ENCODE results near the gene UMAD1.

The UMAD1 gene

GRCh38 chr7:7841027-7841426, 200.5 kb downstream of the UMAD1 start:
- TF ChIP-seq CTCF (IDR thresholded peaks at IDR 0.05) = no peak
- no peak for TF ChIP-seq ZFX (IDR thresholded peaks at IDR 0.05; ENCODE audit: borderline replicate concordance)
- H3K27ac ChIP-seq = no peak overlapping the region

DNA sequence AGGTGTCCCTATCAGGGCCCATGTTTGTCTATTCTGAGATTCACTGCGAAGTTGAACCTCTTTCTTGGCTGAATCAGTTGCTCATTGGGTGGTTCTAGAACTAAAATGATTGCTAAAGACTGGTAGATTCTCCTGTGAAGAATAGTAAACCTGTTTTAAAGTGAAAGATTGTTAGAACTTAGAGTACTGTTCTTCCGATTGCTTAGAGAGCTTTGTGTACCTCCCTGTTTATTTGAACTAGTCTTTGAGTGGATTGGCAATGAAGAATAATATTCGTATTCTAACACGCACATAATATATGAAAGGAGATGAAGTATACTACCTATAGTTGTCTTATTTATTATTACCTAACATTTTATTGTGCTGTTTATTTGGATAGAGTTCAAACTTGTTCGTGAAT, 202.7 kb downstream of the UMAD1 start:
- TF ChIP-seq CTCF (IDR thresholded peaks at IDR 0.05) = no peak
- TF ChIP-seq ZFX (IDR thresholded peaks at IDR 0.05; ENCODE audit: borderline replicate concordance) = no peak
- H3K27ac ChIP-seq = no peak overlapping the region

GRCh38 chr7:7843972-7844371, 203.4 kb downstream of the UMAD1 start:
- TF ChIP-seq ZFX (IDR thresholded peaks at IDR 0.05; ENCODE audit: borderline replicate concordance) = no peak
- no peak for TF ChIP-seq CTCF (IDR thresholded peaks at IDR 0.05)
- no peak overlapping the region for H3K27ac ChIP-seq

- no peak overlapping the region for H3K27ac ChIP-seq
- TF ChIP-seq ZFX (IDR thresholded peaks at IDR 0.05; ENCODE audit: borderline replicate concordance) (no peak), CTCF (IDR thresholded peaks at IDR 0.05) (no peak)
Observed at GRCh38 chr7:7848246-7848645, 207.7 kb downstream of the UMAD1 start.

DNA sequence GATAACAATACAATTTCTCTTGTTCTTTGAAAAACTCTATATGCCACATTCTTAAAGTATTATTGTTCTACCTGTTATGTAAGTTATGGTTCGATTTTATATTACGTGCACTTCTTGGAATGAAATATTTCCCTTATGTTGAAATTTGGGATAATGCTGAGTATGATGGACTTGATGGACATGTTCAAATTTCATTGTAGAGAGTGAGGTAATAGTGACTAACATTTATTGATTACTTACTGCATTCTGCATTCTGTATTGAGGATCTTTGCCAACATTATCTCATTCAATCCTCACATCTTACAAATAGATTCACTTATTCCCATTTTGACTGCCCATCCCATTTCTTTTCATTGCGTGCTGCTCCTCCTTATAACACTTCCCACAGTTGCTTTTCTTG, 208.3 kb downstream of the UMAD1 start:
- no peak for TF ChIP-seq ZFX (IDR thresholded peaks at IDR 0.05; ENCODE audit: borderline replicate concordance)
- TF ChIP-seq CTCF (IDR thresholded peaks at IDR 0.05) = no peak
- H3K27ac ChIP-seq = no peak overlapping the region

- TF ChIP-seq ZFX (IDR thresholded peaks at IDR 0.05; ENCODE audit: borderline replicate concordance) (no peak), CTCF (IDR thresholded peaks at IDR 0.05) (no peak)
Observed at GRCh38 chr7:7850150-7850549, 209.6 kb downstream of the UMAD1 start.

DNA sequence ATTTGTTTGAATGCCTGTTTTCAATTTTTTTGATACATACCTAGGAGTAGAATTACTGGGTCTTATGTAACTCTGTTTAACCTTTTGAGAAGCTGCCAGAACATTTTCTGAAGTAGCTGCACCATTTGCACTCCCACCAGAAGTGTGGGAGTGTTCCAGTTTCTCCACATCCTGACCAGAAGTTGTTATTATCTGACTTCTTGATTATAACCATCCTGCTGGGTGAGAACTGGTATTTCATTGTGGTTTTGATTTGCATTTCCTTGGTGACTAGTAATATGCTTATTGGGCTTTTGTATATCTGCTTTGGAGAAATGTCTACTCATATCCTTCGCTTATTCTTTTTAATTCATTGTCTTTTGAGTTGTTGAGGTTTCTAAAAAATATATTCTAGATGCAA, 210.8 kb downstream of the UMAD1 start:
- TF ChIP-seq CTCF (IDR thresholded peaks at IDR 0.05) = no peak
- TF ChIP-seq ZFX (IDR thresholded peaks at IDR 0.05; ENCODE audit: borderline replicate concordance) = no peak
- H3K27ac ChIP-seq = no peak overlapping the region

More at GRCh38 chr7:7850150-7850549, 209.6 kb downstream of the UMAD1 start:
- no peak overlapping the region for H3K27ac ChIP-seq

Measured in 22Rv1 (cell line).